GM04504 (cell line): ENCODE results near the gene NRXN3.
A peak's percentile ranks its signal among the peaks of the same experiment; 100 is the strongest.

Experiments used
- DNase-seq: peaks from one replicate; pipeline ENCODE4 v3.0.0-alpha.2; 2012; ENCODE audit warnings: low read depth

Gene NRXN3

GRCh38 chr14:78823035-78823434 is 652.9 kb downstream of the NRXN3 start:
- no peak for DNase-seq

DNA sequence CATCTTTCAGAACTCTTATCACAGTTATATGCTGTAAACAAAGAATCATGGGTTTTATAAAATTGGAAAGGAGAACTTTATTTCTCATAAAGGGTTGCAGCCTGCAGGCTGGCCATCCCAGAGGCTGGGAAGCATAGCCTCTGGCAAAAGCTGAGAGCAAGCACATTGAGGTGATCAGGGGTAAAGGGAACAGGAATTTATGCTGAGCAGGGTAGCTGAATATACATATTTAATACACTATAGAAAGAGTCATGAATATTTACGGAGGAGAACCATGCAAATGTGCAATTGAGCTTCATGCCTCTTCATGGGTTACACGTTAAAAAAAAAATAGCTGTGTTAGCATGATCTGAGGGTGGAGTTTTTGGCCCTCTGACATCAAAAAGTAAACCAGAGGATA is 653.3 kb downstream of the NRXN3 start:
- DNase-seq = no peak

DNA sequence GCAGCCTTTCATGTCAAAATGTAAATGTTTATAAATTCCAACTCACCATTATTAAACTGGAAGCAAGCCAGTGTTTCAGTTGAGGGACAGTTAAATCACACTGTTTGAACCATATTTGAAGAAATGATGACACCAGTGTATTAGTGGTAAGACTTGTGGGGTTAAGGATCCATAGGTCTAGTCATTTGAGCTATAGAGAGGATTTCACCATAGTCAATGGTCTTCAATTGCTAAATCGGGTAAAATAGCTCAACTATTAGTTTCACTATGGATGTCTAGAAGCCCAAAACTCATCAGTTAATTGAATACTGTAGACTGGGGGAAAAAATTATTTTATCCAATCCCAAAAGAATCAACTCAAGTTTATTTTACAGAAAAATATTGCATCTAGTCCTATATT is 659.1 kb downstream of the NRXN3 start:
- DNase-seq = no peak

DNA sequence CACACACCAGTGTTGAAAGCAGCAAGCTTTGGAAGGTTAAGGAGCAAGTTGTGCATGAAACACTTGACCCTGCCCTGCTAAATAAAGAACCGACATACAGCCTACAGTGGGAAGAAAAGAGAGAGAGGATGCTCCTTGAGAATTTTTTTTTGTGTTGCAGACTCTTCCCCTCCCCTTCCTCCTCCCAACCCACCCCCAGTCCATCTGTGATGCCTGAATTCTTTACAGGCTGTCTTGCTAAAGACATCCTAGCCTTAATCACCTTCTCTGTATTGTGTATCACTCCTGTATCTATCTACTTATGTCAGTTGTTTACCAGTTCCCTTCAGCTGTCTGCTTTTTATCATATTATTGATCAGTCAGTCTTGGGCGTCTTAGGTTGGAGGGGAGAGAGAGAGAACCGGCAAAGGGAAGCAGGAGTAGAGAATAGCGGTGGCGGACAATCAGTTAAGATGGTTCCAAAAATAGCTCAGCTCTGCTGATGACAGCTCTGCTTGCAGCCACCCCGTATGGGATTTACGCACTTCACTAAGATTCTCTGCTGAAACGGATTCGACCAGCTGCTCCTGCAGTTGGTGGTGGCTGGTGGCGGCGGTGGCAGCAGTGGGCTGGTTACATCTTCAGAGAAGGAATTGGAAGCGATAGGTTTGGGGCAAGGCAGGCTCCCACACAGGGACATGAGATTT is 664.7 kb downstream of the NRXN3 start:
- no peak for DNase-seq

GRCh38 chr14:78835909-78836308 is 665.7 kb downstream of the NRXN3 start:
- DNase-seq = no peak

GRCh38 chr14:78836777-78837176 is 666.6 kb downstream of the NRXN3 start:
- peak; percentile 23 for DNase-seq

DNA sequence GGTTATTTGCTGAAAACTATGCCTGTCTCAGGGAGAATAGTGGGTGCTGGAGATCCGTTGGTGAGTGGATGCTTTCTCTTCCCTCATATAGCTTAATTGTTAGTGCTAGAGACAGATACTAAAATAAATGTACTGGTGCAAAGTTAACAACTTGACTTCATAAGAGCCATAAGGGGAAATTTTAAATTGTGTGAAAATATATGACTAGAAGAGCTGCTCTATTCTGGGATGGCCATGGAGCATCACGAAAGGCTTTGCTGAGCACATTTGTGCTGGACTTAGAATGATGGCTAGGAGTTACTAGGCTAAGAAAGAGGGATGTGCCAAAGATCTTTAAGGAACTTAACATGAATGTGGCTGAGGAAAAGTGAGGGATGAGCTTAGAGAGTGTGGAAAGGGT is 668.8 kb downstream of the NRXN3 start:
- DNase-seq = no peak

DNA sequence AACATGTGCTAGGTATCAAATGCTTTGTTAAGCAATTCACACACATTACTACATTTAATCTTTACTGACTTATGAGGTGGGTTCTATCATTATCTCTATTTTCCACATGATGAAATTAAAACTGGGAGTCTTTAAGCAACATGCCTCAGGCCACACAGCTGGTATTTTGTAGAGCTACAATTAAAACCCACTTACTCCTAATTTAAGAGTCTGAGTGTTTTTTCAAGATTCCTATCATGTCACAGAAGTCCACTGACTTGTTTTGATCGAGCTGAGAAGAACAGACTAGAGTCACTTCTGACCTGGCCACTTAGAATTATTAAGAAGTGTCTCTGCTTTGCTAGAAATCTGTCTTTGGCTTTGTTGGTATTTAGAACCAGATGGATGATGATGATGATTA is 670.7 kb downstream of the NRXN3 start:
- DNase-seq = no peak

DNA sequence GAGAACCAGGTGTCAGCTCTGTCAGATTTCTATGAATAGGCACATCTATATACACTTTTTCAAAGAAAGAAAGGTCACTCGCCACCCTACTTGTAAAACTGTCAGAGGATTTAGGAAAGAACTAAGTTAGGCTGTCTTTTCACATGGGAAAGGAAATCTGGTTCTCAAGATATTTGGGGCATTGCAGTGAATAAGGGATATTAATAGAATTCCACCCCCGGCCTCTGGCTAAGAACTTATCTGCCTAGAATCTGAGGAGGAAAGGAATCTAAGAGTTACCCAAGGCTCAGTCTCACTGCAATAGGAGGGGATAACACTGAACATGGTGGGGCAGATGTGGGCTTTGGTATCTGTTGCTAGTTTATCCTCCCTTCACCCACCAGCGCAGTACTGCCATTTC is 677.6 kb downstream of the NRXN3 start:
- DNase-seq = no peak

GRCh38 chr14:78848234-78848820 is 678.2 kb downstream of the NRXN3 start:
- DNase-seq = peak; percentile 5

- DNase-seq = no peak
Measured at GRCh38 chr14:78849952-78850351, 679.8 kb downstream of the NRXN3 start.

DNA sequence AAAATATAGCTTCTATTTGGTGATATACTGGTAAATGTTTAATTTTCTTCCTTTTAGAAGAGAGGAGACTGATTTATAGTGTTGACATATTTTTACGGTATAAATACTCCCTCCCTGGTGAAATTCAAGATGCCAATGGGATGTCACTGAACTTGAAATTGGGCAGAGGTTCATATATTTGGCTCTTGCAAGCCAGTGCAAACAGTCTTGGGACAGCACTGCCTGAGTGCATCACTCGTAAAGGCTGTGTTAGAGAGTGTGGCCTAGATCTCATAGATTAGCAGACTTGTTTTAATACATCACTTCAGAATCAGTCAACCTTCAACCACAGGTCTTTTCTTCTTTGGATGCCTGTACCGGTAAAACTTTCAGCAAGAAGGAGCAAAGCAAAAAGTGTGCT is 681.0 kb downstream of the NRXN3 start:
- no peak for DNase-seq

GRCh38 chr14:78852040-78852439 is 681.9 kb downstream of the NRXN3 start:
- DNase-seq = no peak

- DNase-seq = no peak
Measured at GRCh38 chr14:78857974-78858373, 687.8 kb downstream of the NRXN3 start.

- peak; percentile 6 for DNase-seq
Measured at GRCh38 chr14:78863143-78863542, 693.0 kb downstream of the NRXN3 start.

DNA sequence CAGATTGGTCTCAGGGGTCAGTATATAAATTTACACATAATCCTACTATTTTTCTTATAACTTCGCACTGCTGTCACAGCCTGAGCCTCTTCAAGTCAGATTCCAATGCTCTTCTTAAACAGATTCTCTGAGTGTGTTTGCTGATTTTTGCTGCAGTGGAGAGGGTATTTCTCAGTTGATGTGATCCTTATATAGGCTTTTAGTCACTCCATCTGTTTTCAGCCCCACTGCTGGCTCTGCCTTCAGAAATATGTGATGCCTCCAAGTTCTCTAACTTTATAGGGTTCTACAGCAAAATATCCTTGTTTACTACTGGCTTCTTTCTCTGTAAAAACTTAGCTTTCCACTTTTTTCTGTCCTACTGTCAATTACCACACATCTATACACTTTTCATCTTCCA is 702.7 kb downstream of the NRXN3 start:
- DNase-seq = no peak

DNA sequence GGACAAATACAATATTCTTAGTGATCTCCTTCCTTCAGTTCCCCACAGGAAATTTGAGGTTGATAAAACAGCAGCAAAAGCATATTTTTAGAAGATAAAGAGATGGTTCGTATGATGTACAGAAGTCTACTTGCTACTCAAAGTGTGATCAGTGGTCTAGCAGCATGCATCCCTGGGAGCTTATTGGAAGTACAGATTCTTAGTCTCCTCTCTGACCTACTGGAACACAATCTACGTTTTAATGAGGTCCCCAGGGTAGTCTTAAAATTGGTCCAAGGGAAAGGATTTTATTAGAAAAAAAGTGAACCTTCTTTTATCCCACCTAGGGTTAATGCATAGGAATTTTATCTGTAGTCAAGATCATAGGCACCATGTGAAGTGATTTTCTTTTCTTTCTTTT is 703.4 kb downstream of the NRXN3 start:
- DNase-seq = no peak

DNA sequence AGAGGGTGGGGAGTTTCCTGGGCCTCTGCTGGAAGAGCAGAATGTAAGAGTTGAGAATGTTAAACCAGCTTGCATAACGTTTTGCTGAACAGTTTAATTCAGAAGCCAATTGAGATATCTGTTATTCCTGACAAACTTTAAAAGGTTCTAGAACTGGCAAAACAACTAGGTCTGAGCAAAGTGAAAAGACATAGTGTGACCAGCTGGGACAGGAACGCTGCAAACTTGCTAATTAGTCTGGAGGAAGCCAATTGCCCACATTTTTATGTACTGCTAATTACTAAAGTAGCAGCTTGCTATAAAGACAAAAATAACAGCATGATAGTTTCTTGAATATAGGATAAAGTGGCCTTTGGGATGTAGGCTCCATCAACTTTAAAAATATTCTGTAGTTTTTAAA is 704.9 kb downstream of the NRXN3 start:
- no peak for DNase-seq

DNA sequence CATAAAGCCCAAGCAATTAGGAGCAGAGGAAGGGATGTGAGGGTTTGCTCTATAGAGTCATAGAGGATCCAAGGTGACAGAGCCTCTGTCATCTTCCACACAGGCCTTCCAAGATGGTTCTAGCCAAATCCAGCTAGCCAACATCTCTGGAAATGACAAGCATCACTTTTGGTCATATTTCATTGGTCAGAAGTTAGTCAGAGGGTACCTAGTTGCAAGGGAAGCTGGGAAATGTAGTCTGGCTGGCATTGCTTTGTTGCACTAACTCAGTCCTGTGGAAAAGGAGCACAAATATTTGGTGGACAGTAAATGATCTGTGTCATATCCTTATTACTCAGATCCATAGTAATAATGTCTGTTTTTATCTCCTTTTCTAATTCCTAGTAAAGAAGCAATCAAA is 715.7 kb downstream of the NRXN3 start:
- no peak for DNase-seq

GRCh38 chr14:78897443-78897842 is 727.3 kb downstream of the NRXN3 start:
- no peak for DNase-seq

GRCh38 chr14:78902010-78902623 is 731.9 kb downstream of the NRXN3 start:
- peak; percentile 12 for DNase-seq

GRCh38 chr14:78904094-78904493 is 733.9 kb downstream of the NRXN3 start:
- no peak for DNase-seq

DNA sequence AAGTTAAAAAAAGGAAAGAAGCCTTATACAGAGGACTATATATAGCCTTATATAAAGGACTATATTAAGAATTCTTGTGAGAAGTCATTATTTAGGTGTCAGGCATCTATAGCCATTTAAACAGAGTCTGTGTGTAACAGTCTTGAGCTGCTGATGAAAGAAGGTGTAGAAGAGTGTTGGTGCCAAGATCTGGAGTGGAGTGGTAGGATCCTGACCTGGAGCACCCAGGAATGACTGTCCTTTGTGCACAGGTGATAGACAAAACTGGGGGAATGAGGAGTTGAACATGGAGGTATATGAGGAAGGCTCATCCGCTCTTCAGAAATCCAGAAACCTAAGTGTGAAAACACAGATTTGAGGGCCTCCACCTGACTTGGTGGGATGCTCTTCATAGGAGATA is 747.3 kb downstream of the NRXN3 start:
- DNase-seq = no peak

GRCh38 chr14:78921856-78922255 is 751.7 kb downstream of the NRXN3 start:
- DNase-seq = peak; percentile 20
